ENCODE data around the gene UBTD1. TPM values are rescaled to one million over a fixed set of nuclear protein-coding genes. Genes with fewer than 3 reads are reported as not detected.
"Not testable (repeated sequence)": the region's sequence is repeated elsewhere in the genome, so short reads cannot be mapped to it uniquely, and the experiment has no call there.

The UBTD1 gene
- polyA plus RNA-seq, 1 donor (not counting 4 experiments of a cell fraction or from before 2014, with no cell fraction given) = 12.0 TPM

DNA sequence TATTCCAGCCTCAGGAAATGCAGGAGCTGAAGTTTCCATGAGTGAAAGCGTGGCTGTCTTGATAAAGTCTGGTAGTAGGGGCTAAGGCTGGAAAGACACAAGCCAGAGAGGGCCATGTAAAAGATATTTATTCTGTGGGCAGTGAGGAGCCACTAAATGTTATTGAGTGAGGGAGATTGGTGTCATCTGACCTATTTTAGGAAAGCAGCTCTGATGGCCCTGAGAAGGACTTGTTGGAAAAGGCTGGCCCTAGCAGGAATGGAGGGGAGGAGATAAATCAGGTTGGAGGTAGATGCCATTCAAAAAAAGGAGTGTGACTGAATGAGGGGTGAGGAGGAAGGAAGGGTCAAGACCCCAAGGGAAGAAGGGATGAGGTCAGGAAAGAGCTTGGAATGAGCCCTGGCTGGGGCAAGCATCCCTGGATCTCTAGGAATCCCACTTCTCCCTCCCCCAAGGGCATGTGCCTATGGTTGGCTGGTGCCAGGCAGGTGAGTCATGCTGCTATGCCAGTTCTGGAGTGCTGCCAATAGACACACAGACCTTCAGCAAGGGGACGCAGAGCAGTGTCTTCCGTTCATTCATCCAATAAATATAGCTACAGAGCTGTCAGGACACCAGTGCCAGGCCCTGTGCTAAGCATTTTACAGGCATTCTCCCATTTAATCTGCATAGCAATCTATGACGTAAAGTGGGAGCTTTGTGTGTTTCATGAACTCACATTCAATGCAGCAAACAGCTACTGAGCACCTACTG, 75.8 kb downstream of the UBTD1 start:
- H2AFZ ChIP-seq (ENCODE audit: control insufficient read depth, low read length) = no peak overlapping the region
- dilution Hi-C loops (cut with MboI; ENCODE audit: extremely low pct_ligation_motif_present, low sequenced_read_pairs) = no loop called here
- peak overlapping the region; percentile 62 for H3K4me2 ChIP-seq (ENCODE audit: control insufficient read depth, extremely low read depth, insufficient read depth, low read depth, low read length)
- FAIRE-seq = peak; percentile 99
- H3K4me3 ChIP-seq (ENCODE audit: control insufficient read depth in 2 of 3, extremely low read depth in 1 of 3, insufficient read depth in 2 of 3, low read depth in 1 of 3, low read length in 3 of 3) = no peak overlapping the region
- peak overlapping the region; percentile 20 for H3K27ac ChIP-seq (ENCODE audit: control insufficient read depth, insufficient read depth, low read length)
- TF ChIP-seq CTCF (optimal IDR thresholded peaks at IDR 0.05 in 1 of 3, IDR thresholded peaks at IDR 0.05 in 1 of 3, conservative IDR thresholded peaks at IDR 0.05 in 1 of 3; ENCODE audit: extremely low read depth in 1 of 3, insufficient read depth in 2 of 3, low read length in 3 of 3) = no peak
- no peak for TF ChIP-seq EZH2 (IDR thresholded peaks at IDR 0.05; ENCODE audit: low read length)
- H3K4me1 ChIP-seq (ENCODE audit: control insufficient read depth, extremely low read depth, insufficient read depth, low read length) = peaks cover 56% of the 10 kb centered on the region
- no peaks in the 10 kb centered on the region for H4K20me1 ChIP-seq (ENCODE audit: control insufficient read depth, extremely low read depth, insufficient read depth, low read length)
- peaks cover 1 to 4% of the 10 kb centered on the region in 2 experiments for H3K36me3 ChIP-seq (ENCODE audit: control insufficient read depth in 2 of 2, extremely low read depth in 1 of 2, insufficient read depth in 2 of 2, low read length in 2 of 2)
- no peaks in the 10 kb centered on the region for H3K9me1 ChIP-seq (ENCODE audit: control insufficient read depth, extremely low read depth, insufficient read depth, low read length)
- no peaks in the 10 kb centered on the region for H3K9me3 ChIP-seq (ENCODE audit: control insufficient read depth, low read depth, low read length)
- no peak overlapping the region for H3K9ac ChIP-seq (ENCODE audit: control insufficient read depth, extremely low read depth, insufficient read depth, low read length)
- no peaks in the 10 kb centered on the region for H3K27me3 ChIP-seq (ENCODE audit: control insufficient read depth, extremely low read depth, insufficient read depth, low read length)
- DNase-seq (ENCODE audit: low read depth, low spot score) = peak; percentile 97
- no peaks in the 10 kb centered on the region for H3K79me2 ChIP-seq (ENCODE audit: control insufficient read depth, insufficient read depth, low read length)

GRCh38 chr10:97575127-97575668, 76.5 kb downstream of the UBTD1 start:
- no peak for DNase-seq (ENCODE audit: low read depth, low spot score)
- TF ChIP-seq CTCF (optimal IDR thresholded peaks at IDR 0.05 in 1 of 3, IDR thresholded peaks at IDR 0.05 in 1 of 3, conservative IDR thresholded peaks at IDR 0.05 in 1 of 3; ENCODE audit: extremely low read depth in 1 of 3, insufficient read depth in 2 of 3, low read length in 3 of 3) (no peak), EZH2 (IDR thresholded peaks at IDR 0.05; ENCODE audit: low read length) (no peak)
- Histone ChIP-seq H3K27me3 (ENCODE audit: control insufficient read depth, extremely low read depth, insufficient read depth, low read length) (no peaks in the 10 kb centered on the region), H3K4me1 (ENCODE audit: control insufficient read depth, extremely low read depth, insufficient read depth, low read length) (peaks cover 49% of the 10 kb centered on the region), H3K79me2 (ENCODE audit: control insufficient read depth, insufficient read depth, low read length) (no peaks in the 10 kb centered on the region), H3K9me1 (ENCODE audit: control insufficient read depth, extremely low read depth, insufficient read depth, low read length) (no peaks in the 10 kb centered on the region), H3K9ac (ENCODE audit: control insufficient read depth, extremely low read depth, insufficient read depth, low read length) (no peak overlapping the region), H3K27ac (ENCODE audit: control insufficient read depth, insufficient read depth, low read length) (peak overlapping the region; percentile 20), H3K9me3 (ENCODE audit: control insufficient read depth, low read depth, low read length) (no peaks in the 10 kb centered on the region), H3K4me2 (ENCODE audit: control insufficient read depth, extremely low read depth, insufficient read depth, low read depth, low read length) (peak overlapping the region; percentile 62), H3K4me3 (ENCODE audit: control insufficient read depth in 2 of 3, extremely low read depth in 1 of 3, insufficient read depth in 2 of 3, low read depth in 1 of 3, low read length in 3 of 3) (no peak overlapping the region), H2AFZ (ENCODE audit: control insufficient read depth, low read length) (no peak overlapping the region), H4K20me1 (ENCODE audit: control insufficient read depth, extremely low read depth, insufficient read depth, low read length) (no peaks in the 10 kb centered on the region), H3K36me3 (ENCODE audit: control insufficient read depth in 2 of 2, extremely low read depth in 1 of 2, insufficient read depth in 2 of 2, low read length in 2 of 2) (no peaks in the 10 kb centered on the region)
- dilution Hi-C loops (cut with MboI; ENCODE audit: extremely low pct_ligation_motif_present, low sequenced_read_pairs) = no loop called here
- FAIRE-seq = no peak

DNA sequence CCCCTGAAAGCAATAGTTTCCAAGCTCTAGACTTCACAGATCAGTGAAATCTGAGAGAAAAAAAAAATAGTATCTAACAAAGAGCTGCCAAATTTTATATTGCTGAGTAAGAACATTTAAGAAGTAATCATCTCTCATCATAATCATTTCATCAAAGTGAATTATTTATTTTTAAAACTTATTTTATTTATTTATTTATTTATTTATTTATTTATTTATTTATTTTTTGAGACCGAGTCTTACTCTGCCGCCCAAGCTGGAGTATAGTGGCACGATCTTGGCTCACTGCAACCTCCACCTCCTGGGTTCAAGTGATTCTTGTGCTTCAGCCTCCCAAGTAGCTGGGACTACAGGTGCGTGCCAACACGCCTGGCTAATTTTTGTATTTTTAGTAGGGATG, 77.8 kb downstream of the UBTD1 start:
- FAIRE-seq; H3K27ac ChIP-seq (ENCODE audit: control insufficient read depth, insufficient read depth, low read length); H3K9me3 ChIP-seq (ENCODE audit: control insufficient read depth, low read depth, low read length); H3K79me2 ChIP-seq (ENCODE audit: control insufficient read depth, insufficient read depth, low read length); H3K9ac ChIP-seq (ENCODE audit: control insufficient read depth, extremely low read depth, insufficient read depth, low read length); H4K20me1 ChIP-seq (ENCODE audit: control insufficient read depth, extremely low read depth, insufficient read depth, low read length); H3K27me3 ChIP-seq (ENCODE audit: control insufficient read depth, extremely low read depth, insufficient read depth, low read length); H3K4me2 ChIP-seq (ENCODE audit: control insufficient read depth, extremely low read depth, insufficient read depth, low read depth, low read length); dilution Hi-C loops (cut with MboI; ENCODE audit: extremely low pct_ligation_motif_present, low sequenced_read_pairs); H3K9me1 ChIP-seq (ENCODE audit: control insufficient read depth, extremely low read depth, insufficient read depth, low read length); H3K36me3 ChIP-seq (ENCODE audit: control insufficient read depth in 2 of 2, extremely low read depth in 1 of 2, insufficient read depth in 2 of 2, low read length in 2 of 2); H2AFZ ChIP-seq (ENCODE audit: control insufficient read depth, low read length); H3K4me3 ChIP-seq (ENCODE audit: control insufficient read depth in 2 of 3, extremely low read depth in 1 of 3, insufficient read depth in 2 of 3, low read depth in 1 of 3, low read length in 3 of 3); DNase-seq (ENCODE audit: low read depth, low spot score): not testable (repeated sequence)
- peaks cover 37% of the 10 kb centered on the region for H3K4me1 ChIP-seq (ENCODE audit: control insufficient read depth, extremely low read depth, insufficient read depth, low read length)

All from keratinocyte (primary cell).